GM19193 (cell line): ENCODE data around the gene RP2.

Experiments
- POLR2A ChIP-seq: IDR thresholded peaks from 4 replicates; pipeline ENCODE4 v1.6.1; 2011; ENCODE audit not compliant: insufficient read depth, insufficient read length; ENCODE audit errors: extremely low read depth

Gene RP2

GRCh38 chrX:46836701-46837557 lies at the start of gene RP2:
Gene RP2, plus strand, starts transcription at chrX:46837043. Its CDS starts 58 bp downstream, at chrX:46837101.
- TF ChIP-seq POLR2A: peak; percentile 50

- no peak for TF ChIP-seq POLR2A
Measured at GRCh38 chrX:46788902-46789301, 47.9 kb upstream of the RP2 start.

- no peak for TF ChIP-seq POLR2A
Measured at GRCh38 chrX:46791927-46792809, 44.7 kb upstream of the RP2 start.

GRCh38 chrX:46792810-46793188 lies 44.0 kb upstream of the RP2 start:
- TF ChIP-seq POLR2A: no peak

GRCh38 chrX:46793386-46794143 lies 43.3 kb upstream of the RP2 start:
- no peak for TF ChIP-seq POLR2A

GRCh38 chrX:46796574-46797191 lies 40.2 kb upstream of the RP2 start:
- TF ChIP-seq POLR2A: no peak

GRCh38 chrX:46803140-46803539 lies 33.7 kb upstream of the RP2 start:
- no peak for TF ChIP-seq POLR2A

GRCh38 chrX:46805270-46805669 lies 31.6 kb upstream of the RP2 start:
- no peak for TF ChIP-seq POLR2A

GRCh38 chrX:46811121-46811520 lies 25.7 kb upstream of the RP2 start:
- no peak for TF ChIP-seq POLR2A

- no peak for TF ChIP-seq POLR2A
Measured at GRCh38 chrX:46812445-46812844, 24.4 kb upstream of the RP2 start.

GRCh38 chrX:46814966-46815365 lies 21.9 kb upstream of the RP2 start:
- no peak for TF ChIP-seq POLR2A

GRCh38 chrX:46819136-46819535 lies 17.7 kb upstream of the RP2 start:
- no peak for TF ChIP-seq POLR2A

- no peak for TF ChIP-seq POLR2A
Measured at GRCh38 chrX:46820391-46821100, 16.3 kb upstream of the RP2 start.

- no peak for TF ChIP-seq POLR2A
Measured at GRCh38 chrX:46823481-46823880, 13.4 kb upstream of the RP2 start.
